ENCODE data around the gene ERG. TPM values are rescaled to one million over a fixed set of nuclear protein-coding genes. Genes with fewer than 3 reads are reported as not detected.

Gene ERG
- total and polyA plus RNA-seq, 12 donors = 9.5 to 30.5 (median 16.0) TPM

DNA sequence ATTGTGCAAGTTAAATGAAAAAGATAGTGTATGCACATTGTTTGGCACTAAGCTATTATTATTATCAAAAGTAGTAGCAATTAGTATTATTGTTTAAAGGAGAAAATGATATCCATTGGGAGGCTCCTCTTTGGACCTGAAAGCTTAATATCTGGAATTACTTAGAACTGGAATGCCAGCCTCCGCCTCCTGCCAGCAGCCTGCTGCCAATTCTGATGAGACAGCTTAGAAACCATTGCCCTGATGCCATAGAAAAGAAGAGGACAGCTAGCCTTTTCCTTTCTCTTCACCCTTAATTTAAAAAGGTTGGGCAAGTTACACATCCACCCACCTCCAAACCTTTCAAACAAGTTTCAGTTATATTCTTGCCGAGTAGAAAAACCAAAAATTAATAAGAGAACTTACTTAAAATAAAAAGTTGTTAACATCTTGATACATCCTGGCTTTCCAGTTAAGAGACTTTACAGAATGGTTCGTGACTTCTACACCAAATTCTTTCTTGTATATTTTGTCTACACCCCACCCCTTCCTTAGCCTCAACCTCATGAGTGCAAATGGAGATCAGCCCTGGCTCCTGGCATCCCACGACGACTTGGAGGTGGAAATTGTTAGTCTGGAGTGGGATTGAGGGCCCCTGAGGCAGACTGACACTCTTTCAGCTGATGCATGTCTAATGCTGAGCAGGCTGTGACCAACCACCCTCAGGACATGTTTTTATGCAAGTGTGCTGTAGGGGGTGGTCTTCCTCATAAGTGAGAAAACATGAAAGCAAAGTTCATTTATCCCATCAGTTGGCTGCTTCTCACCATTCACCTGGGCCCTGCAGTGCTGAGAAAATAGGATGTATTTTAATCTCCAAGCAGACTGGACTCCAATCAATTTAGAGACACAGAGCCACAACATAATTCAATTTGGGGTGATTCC, 120.8 kb downstream of the ERG start:
- intact Hi-C loops (cut with DNase I) = loop anchor here in 1 of 10 donors (5.0 kb wide), 1 partner anchor 120 kb away; the partner anchor contains the start of gene ERG
- Histone ChIP-seq H3K36me3 (peaks cover 0 to 21% (median 0%) of the 10 kb centered on the region in 9 donors), H3K9me3 (peaks cover 0 to 3% (median 0%) of the 10 kb centered on the region in 11 donors), H3K27me3 (no peaks in the 10 kb centered on the region), H3K4me3 (peak overlapping the region in 1 of 10 donors; percentile 13), H3K27ac (peak overlapping the region in 3 of 10 donors; percentile 26 to 61 (median 45)), H3K4me1 (peaks cover 0 to 24% (median 13%) of the 10 kb centered on the region in 9 donors)
- ATAC-seq (no peak), DNase-seq (no peak)
- no peak for TF ChIP-seq CTCF (IDR thresholded peaks at IDR 0.05)
- WGBS, 2 donors = 61 to 72% methylated on average over 5 of the region's 5 CpGs

- ATAC-seq (peak; percentile 47 to 84 (median 71)), DNase-seq (no peak)
- Histone ChIP-seq H3K4me1 (peaks cover 0 to 24% (median 13%) of the 10 kb centered on the region in 9 donors), H3K27ac (peak overlapping the region in 6 of 10 donors; percentile 6 to 61 (median 34)), H3K27me3 (no peaks in the 10 kb centered on the region), H3K36me3 (peaks cover 0 to 14% (median 0%) of the 10 kb centered on the region in 9 donors), H3K4me3 (peak overlapping the region in 6 of 10 donors; percentile 13 to 49 (median 30)), H3K9me3 (peaks cover 0 to 6% (median 3%) of the 10 kb centered on the region in 11 donors)
- no peak for TF ChIP-seq CTCF (IDR thresholded peaks at IDR 0.05)
- WGBS, 2 donors = 46 to 47% methylated on average over 12 of the region's 12 CpGs
- intact Hi-C loops (cut with DNase I) = loop anchor here in 1 of 10 donors (5.0 kb wide), 1 partner anchor 121 kb away; the partner anchor contains the start of gene ERG
These were observed 121.6 kb downstream of the ERG start for GRCh38 chr21:38376693-38377092.

DNA sequence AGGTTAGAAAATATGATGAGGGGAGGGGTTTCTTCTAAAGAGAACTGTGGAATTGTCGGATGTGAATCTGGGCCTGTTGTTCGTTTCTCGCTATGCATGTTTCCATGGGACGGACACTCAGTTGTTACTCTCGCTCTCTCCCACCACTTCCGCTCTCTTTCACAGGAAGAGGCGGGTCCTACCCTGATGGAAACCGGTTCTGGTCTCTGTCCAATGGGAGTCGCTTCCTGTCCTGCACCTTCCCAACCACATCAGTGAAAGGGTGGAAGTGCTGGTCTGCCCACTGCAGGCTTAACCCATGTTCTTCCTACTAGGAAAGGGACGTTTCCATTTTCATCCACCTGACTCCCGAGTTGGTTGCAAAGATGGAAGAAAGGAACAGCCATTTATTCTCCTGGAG, 122.0 kb downstream of the ERG start:
- Histone ChIP-seq H3K27me3 (no peaks in the 10 kb centered on the region), H3K4me3 (peak overlapping the region in 6 of 10 donors; percentile 13 to 49 (median 30)), H3K9me3 (peaks cover 0 to 10% (median 3%) of the 10 kb centered on the region in 11 donors), H3K27ac (peak overlapping the region in 6 of 10 donors; percentile 6 to 61 (median 34)), H3K36me3 (peaks cover 0 to 9% (median 0%) of the 10 kb centered on the region in 9 donors), H3K4me1 (peaks cover 0 to 24% (median 13%) of the 10 kb centered on the region in 9 donors)
- intact Hi-C loops (cut with DNase I) = loop anchor here in 1 of 10 donors (5.0 kb wide), 1 partner anchor 121 kb away; the partner anchor contains the start of gene ERG
- 53 to 80% methylated on average over 11 of the region's 11 CpGs for WGBS, 2 donors
- DNase-seq (peak in 1 of 2 donors; percentile 46), ATAC-seq (peak; percentile 67 to 83 (median 79))
- no peak for TF ChIP-seq CTCF (IDR thresholded peaks at IDR 0.05)

DNA sequence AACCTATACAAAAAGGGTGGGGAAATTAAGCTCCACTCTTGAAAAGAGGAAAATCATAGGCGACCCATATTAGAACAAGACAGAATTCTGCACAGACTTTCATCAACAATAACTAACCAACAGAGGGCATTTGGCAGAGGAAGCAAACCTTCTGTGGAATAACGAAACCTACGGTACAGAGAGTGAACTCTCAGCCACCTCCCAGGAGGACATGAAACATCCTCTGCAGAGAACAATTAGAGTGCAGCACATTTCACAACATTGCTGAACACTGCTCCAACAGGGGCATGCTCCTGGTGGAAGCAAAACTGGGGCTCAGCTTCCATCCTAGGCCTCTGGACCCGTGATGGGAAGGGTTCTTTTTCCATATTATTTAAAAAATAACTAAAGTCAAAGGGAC, 130.6 kb downstream of the ERG start:
- no peak overlapping the region for H3K4me3 ChIP-seq
- ATAC-seq (no peak), DNase-seq (no peak)
- 73 to 75% methylated on average over 4 of the region's 4 CpGs for WGBS, 2 donors
- H3K27me3 ChIP-seq = no peaks in the 10 kb centered on the region
- no peak overlapping the region for H3K27ac ChIP-seq
- TF ChIP-seq CTCF (IDR thresholded peaks at IDR 0.05) = no peak
- no peaks in the 10 kb centered on the region for H3K4me1 ChIP-seq
- H3K9me3 ChIP-seq = peaks cover 0 to 17% (median 0%) of the 10 kb centered on the region in 11 donors
- no peaks in the 10 kb centered on the region for H3K36me3 ChIP-seq
- intact Hi-C loops (cut with DNase I) = no loop called here

Measured in heart right ventricle (tissue), 16 donors.